ENCODE results near the gene KLRC3. TPM values are rescaled to one million over a fixed set of nuclear protein-coding genes. Genes with fewer than 3 reads are reported as not detected.

Gene KLRC3
- total RNA-seq, 1 donor from 2014 or later: 6.7 TPM

DNA sequence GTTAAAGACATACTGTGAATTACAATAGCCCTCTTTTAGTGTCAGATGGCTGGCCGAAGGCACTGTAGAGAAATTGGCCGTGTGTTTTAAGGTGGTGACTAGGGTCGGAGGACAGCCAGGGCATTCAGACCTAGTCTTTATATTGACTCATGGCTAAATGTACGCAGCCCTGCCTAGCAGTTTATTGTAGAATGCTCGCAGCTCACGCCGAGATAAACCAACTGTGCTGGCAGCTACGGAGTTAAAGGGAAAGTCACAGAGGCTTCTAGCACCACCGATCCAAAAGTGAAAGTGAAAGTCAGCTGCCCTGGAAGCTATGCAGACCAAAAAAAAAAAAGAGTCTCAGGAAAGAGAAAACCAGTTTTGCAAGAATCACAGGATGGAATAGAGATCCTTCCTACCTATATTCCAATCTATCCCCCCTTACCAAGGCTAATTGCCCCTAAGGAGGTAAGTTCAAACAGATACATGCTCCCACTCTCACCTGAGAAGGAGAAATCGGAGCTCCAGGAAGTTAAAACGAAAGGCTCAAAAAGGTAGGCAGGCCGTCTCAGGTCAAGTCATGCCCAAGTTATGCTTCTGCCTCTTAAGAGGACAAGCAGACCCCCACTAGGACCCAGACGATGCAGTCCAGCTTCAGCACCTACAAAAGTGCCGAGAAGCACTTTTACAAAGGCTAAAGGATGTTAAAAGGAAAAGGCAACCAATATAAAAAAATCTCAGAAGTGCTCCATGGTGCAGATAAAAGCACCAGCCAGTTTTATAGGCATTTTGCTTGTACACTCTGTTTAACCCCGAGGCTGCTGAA, 55.4 kb downstream of the KLRC3 start:
- Mint-ChIP-seq H3K27ac (ENCODE audit: unreplicated experiment) (no peak overlapping the region), H3K36me3 (ENCODE audit: unreplicated experiment) (peaks cover 7% of the 10 kb centered on the region), H3K27me3 (ENCODE audit: unreplicated experiment) (no peaks in the 10 kb centered on the region), H3K9me3 (ENCODE audit: unreplicated experiment) (peaks cover 7% of the 10 kb centered on the region), H3K4me1 (ENCODE audit: unreplicated experiment) (peaks cover 27% of the 10 kb centered on the region), H3K4me3 (ENCODE audit: unreplicated experiment) (no peak overlapping the region)
- TF ChIP-seq CTCF (IDR thresholded peaks at IDR 0.05): no peak
- DNase-seq (ENCODE audit: extremely low spot score, unreplicated experiment): no peak

- Mint-ChIP-seq H3K4me3 (ENCODE audit: unreplicated experiment) (no peak overlapping the region), H3K4me1 (ENCODE audit: unreplicated experiment) (peaks cover 30% of the 10 kb centered on the region), H3K27me3 (ENCODE audit: unreplicated experiment) (no peaks in the 10 kb centered on the region), H3K36me3 (ENCODE audit: unreplicated experiment) (peaks cover 7% of the 10 kb centered on the region), H3K27ac (ENCODE audit: unreplicated experiment) (no peak overlapping the region), H3K9me3 (ENCODE audit: unreplicated experiment) (peaks cover 7% of the 10 kb centered on the region)
- no peak for DNase-seq (ENCODE audit: extremely low spot score, unreplicated experiment)
- no peak for TF ChIP-seq CTCF (IDR thresholded peaks at IDR 0.05)
Measured at GRCh38 chr12:10363914-10364814, 56.2 kb downstream of the KLRC3 start.

GRCh38 chr12:10363658-10363913, 56.8 kb downstream of the KLRC3 start:
- DNase-seq (ENCODE audit: extremely low spot score, unreplicated experiment): no peak
- Mint-ChIP-seq H3K9me3 (ENCODE audit: unreplicated experiment) (peaks cover 7% of the 10 kb centered on the region), H3K36me3 (ENCODE audit: unreplicated experiment) (peaks cover 7% of the 10 kb centered on the region), H3K4me1 (ENCODE audit: unreplicated experiment) (peaks cover 33% of the 10 kb centered on the region), H3K27me3 (ENCODE audit: unreplicated experiment) (no peaks in the 10 kb centered on the region), H3K27ac (ENCODE audit: unreplicated experiment) (no peak overlapping the region), H3K4me3 (ENCODE audit: unreplicated experiment) (no peak overlapping the region)
- TF ChIP-seq CTCF (IDR thresholded peaks at IDR 0.05): no peak

DNA sequence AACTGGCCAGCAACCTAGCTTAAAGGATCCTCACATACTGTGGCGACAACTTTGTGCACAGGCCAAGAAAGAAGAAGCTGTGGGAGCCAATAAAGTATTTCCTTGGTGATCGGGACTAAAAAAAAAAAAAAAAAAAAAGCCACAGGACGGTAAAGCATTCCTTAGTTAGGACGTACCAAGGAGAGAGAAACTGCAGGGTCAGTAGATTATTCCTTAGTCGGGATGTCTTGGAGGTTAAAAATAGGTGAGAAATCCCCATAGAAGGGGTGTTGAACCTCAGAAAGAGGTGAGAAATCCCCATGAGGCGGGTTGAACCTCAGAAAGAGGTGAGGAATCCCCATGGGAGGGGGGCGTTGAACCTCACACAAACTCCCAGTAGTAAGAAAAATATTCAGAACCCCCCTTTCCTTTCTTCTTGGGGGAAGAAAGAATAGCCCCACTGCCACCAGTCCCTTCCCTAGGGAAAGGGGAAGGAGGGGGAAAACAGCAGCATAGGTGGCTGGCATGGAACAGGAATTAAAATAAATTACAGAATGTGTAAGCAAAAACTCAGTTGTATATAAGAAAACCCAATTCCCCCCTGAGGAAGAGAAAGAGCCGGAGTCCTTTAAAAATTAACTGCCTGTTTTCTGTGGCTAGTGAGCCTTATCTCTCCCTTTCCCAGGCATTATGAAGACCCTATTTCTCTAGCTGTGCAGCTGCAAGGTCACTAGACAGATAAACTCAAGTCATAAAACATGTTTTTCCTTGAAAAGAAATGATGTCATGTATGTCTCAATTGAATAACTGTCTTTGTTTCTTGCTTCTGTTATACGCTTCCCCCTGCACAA, 57.4 kb downstream of the KLRC3 start:
- peaks cover 2% of the 10 kb centered on the region for H3K36me3 Mint-ChIP-seq (ENCODE audit: unreplicated experiment)
- H3K9me3 Mint-ChIP-seq (ENCODE audit: unreplicated experiment): peaks cover 1% of the 10 kb centered on the region
- H3K4me1 Mint-ChIP-seq (ENCODE audit: unreplicated experiment): peaks cover 31% of the 10 kb centered on the region
- DNase-seq (ENCODE audit: extremely low spot score, unreplicated experiment): no peak
- no peaks in the 10 kb centered on the region for H3K27me3 Mint-ChIP-seq (ENCODE audit: unreplicated experiment)
- no peak for TF ChIP-seq CTCF (IDR thresholded peaks at IDR 0.05)
- no peak overlapping the region for H3K27ac Mint-ChIP-seq (ENCODE audit: unreplicated experiment)
- no peak overlapping the region for H3K4me3 Mint-ChIP-seq (ENCODE audit: unreplicated experiment)

Measured in osteocyte (in vitro differentiated cells).